IMR-90 (cell line): ENCODE data around the gene MEIS2. TPM values are rescaled to one million over a fixed set of nuclear protein-coding genes. Genes with fewer than 3 reads are reported as not detected.

Experiments
- ATAC-seq: fragments of 200-7000 bp; cut with Tn5 transposase; 2 replicates; pipeline ENCODE4 v1.9.1; 2020; ENCODE audit warnings: low read depth, mild to moderate bottlenecking, moderate library complexity
- BruUV-seq: library from RNA; stranded (reverse); fragments of 400-500 nt; replicated peaks from 2 replicates; lab custom pipeline; 2021; lab: Mats Ljungman, UMichigan
- CTCF ChIA-PET: fragments of 300-600 bp; formaldehyde crosslinking; extraction: SDS; loops from one replicate; lab custom pipeline; 2021; ENCODE audit warnings: antibody characterized with exemption; lab: Yijun Ruan, JAX
- POLR2A ChIA-PET: fragments of 300-600 bp; sonication (Branson Sonifier 250); formaldehyde crosslinking; loops from one replicate; lab custom pipeline; 2022; ENCODE audit warnings: antibody characterized with exemption; ENCODE audit not compliant: unreplicated experiment; lab: Charles Lee
- DNase-seq: peaks from one replicate; pipeline ENCODE4 v3.0.0; 2013
- H2AFZ ChIP-seq: replicated peaks from 2 replicates; pipeline ENCODE3; 2013; ENCODE audit warnings: low read length, mild to moderate bottlenecking; ENCODE audit not compliant: poor library complexity
- H2AK5ac ChIP-seq: 2 replicates; pipeline ENCODE4 v1.6.1; 2013; ENCODE audit warnings: low read depth, low read length, inconsistent platforms
- H2AK9ac ChIP-seq: replicated peaks from 2 replicates; pipeline ENCODE3; 2013; ENCODE audit warnings: mild to moderate bottlenecking, low read depth, low read length, moderate library complexity; ENCODE audit not compliant: poor library complexity
- H2BK120ac ChIP-seq: 2 replicates; pipeline ENCODE4 v1.6.1; 2013; ENCODE audit warnings: low read depth, low read length, inconsistent platforms
- H2BK15ac ChIP-seq: 3 replicates; pipeline ENCODE4 v1.6.1; 2013; ENCODE audit warnings: low read depth, low read length, inconsistent platforms
- H2BK20ac ChIP-seq: 2 replicates; pipeline ENCODE4 v1.6.1; 2013; ENCODE audit warnings: low read depth, mild to moderate bottlenecking, inconsistent platforms, low read length, moderate library complexity
- H2BK5ac ChIP-seq: 2 replicates; pipeline ENCODE4 v1.6.1; 2013; ENCODE audit warnings: mild to moderate bottlenecking, low read depth, low read length, inconsistent platforms; ENCODE audit not compliant: poor library complexity, severe bottlenecking
- H3K14ac ChIP-seq: replicated peaks from 2 replicates; pipeline ENCODE4 v1.6.1; 2013; ENCODE audit warnings: low read depth, low read length, inconsistent platforms
- H3K18ac ChIP-seq: 2 replicates; pipeline ENCODE4 v1.6.1; 2013; ENCODE audit warnings: low read depth, low read length, control low read depth
- H3K23ac ChIP-seq: 2 replicates; pipeline ENCODE4 v1.6.1; 2013; ENCODE audit warnings: low read depth, low read length, inconsistent platforms
- H3K27ac ChIP-seq: 2 replicates; pipeline ENCODE4 v1.5.1; 2013; ENCODE audit warnings: mild to moderate bottlenecking, control low read depth, low read length; ENCODE audit not compliant: insufficient read depth
- H3K27me3 ChIP-seq: 2 replicates; pipeline ENCODE4 v1.6.1; 2013; ENCODE audit warnings: low read length; ENCODE audit not compliant: control insufficient read depth, insufficient read depth
- H3K36me3 ChIP-seq: 2 replicates; pipeline ENCODE4 v1.6.1; 2013; ENCODE audit warnings: low read length, mixed read lengths; ENCODE audit not compliant: control insufficient read depth, insufficient read depth
- H3K4ac ChIP-seq: 2 replicates; pipeline ENCODE4 v1.6.1; 2013; ENCODE audit warnings: low read depth, low read length, inconsistent platforms
- H3K4me1 ChIP-seq: 2 replicates; pipeline ENCODE4 v1.6.1; 2013; ENCODE audit warnings: low read length, mixed read lengths; ENCODE audit not compliant: control insufficient read depth, insufficient read depth
- H3K4me2 ChIP-seq: 2 replicates; pipeline ENCODE4 v1.6.1; 2013; ENCODE audit warnings: low read depth, mild to moderate bottlenecking, control low read depth, low read length, moderate library complexity
- H3K4me3 ChIP-seq: 2 replicates; pipeline ENCODE4 v1.5.1; 2013; ENCODE audit warnings: low read depth, mild to moderate bottlenecking, control low read depth, low read length, moderate library complexity; ENCODE audit not compliant: insufficient read depth
- H3K56ac ChIP-seq: 2 replicates; pipeline ENCODE4 v1.6.1; 2013; ENCODE audit warnings: low read length, inconsistent platforms; ENCODE audit not compliant: insufficient read depth; ENCODE audit errors: extremely low read depth
- H3K79me1 ChIP-seq, 2 experiments: 2 replicates each; pipeline ENCODE4 v1.6.1; 2013; ENCODE audit warnings: low read length in 2 of 2, inconsistent platforms in 1 of 2, low read depth in 1 of 2
- H3K9ac ChIP-seq: 2 replicates; pipeline ENCODE4 v1.6.1; 2013; ENCODE audit warnings: low read depth, low read length, control low read depth
- H3K9me1 ChIP-seq: 2 replicates; pipeline ENCODE4 v1.6.1; 2013; ENCODE audit warnings: low read length, inconsistent platforms; ENCODE audit not compliant: insufficient read depth
- H3K9me3 ChIP-seq: 2 replicates; pipeline ENCODE4 v1.6.1; 2013; ENCODE audit warnings: low read length; ENCODE audit not compliant: control insufficient read depth, insufficient read depth
- H4K20me1 ChIP-seq: 2 replicates; pipeline ENCODE4 v1.6.1; 2013; ENCODE audit warnings: low read length, inconsistent platforms; ENCODE audit not compliant: insufficient read depth
- H4K5ac ChIP-seq: 2 replicates; pipeline ENCODE4 v1.6.1; 2013; ENCODE audit warnings: mild to moderate bottlenecking, low read depth, low read length, control low read depth
- H4K8ac ChIP-seq, 2 experiments: 2 replicates each; pipeline ENCODE4 v1.6.1; 2013; ENCODE audit warnings: low read depth in 2 of 2, low read length in 2 of 2, control low read depth in 1 of 2, inconsistent platforms in 1 of 2
- H4K91ac ChIP-seq: 2 replicates; pipeline ENCODE4 v1.6.1; 2013; ENCODE audit warnings: low read depth, low read length, inconsistent platforms; ENCODE audit not compliant: insufficient read depth
- BHLHE40 ChIP-seq: fragments of 150-350 bp; IDR thresholded peaks from 2 replicates; pipeline ENCODE4 v1.6.1; 2016; ENCODE audit warnings: mild to moderate bottlenecking, low read depth, low read length
- CEBPB ChIP-seq: IDR thresholded peaks from 2 replicates; pipeline ENCODE4 v1.6.1; 2012; ENCODE audit warnings: low read depth, low read length, improper control_type of control experiment
- CHD1 ChIP-seq: IDR thresholded peaks from 2 replicates; pipeline ENCODE4 v1.6.1; 2012; ENCODE audit warnings: low read depth, low read length, improper control_type of control experiment
- ELK1 ChIP-seq: fragments of 150-350 bp; IDR thresholded peaks from 2 replicates; pipeline ENCODE4 v1.6.1; 2016; ENCODE audit warnings: low read depth, mild to moderate bottlenecking, low read length, moderate library complexity, borderline replicate concordance
- FOS ChIP-seq: fragments of 150-350 bp; IDR thresholded peaks from 2 replicates; pipeline ENCODE4 v1.6.1; 2016; ENCODE audit warnings: low read depth, low read length
- MAFK ChIP-seq: IDR thresholded peaks from 2 replicates; pipeline ENCODE4 v1.6.1; 2012; ENCODE audit warnings: low read depth, low read length, improper control_type of control experiment
- MXI1 ChIP-seq: IDR thresholded peaks from 2 replicates; pipeline ENCODE4 v1.6.1; 2012; ENCODE audit warnings: low read depth, mild to moderate bottlenecking, low read length, moderate library complexity, borderline replicate concordance
- NFE2L2 ChIP-seq: fragments of 150-350 bp; IDR thresholded peaks from 2 replicates; pipeline ENCODE4 v1.6.1; 2016; ENCODE audit warnings: low read depth, mild to moderate bottlenecking, low read length
- POLR2A ChIP-seq: IDR thresholded peaks from 2 replicates; pipeline ENCODE4 v1.6.1; 2012; ENCODE audit warnings: mild to moderate bottlenecking, low read depth, low read length
- RAD21 ChIP-seq: IDR thresholded peaks from 2 replicates; pipeline ENCODE4 v1.6.1; 2012; ENCODE audit warnings: low read length, improper control_type of control experiment
- RCOR1 ChIP-seq: IDR thresholded peaks from 2 replicates; pipeline ENCODE4 v1.6.1; 2012; ENCODE audit warnings: mild to moderate bottlenecking, low read length, improper control_type of control experiment; ENCODE audit not compliant: insufficient replicate concordance
- WGBS, 2 experiments: methylation state at CpG; one replicate each; pipeline versions ENCODE4 v1.1.5 to v1.1.7; 2013; ENCODE audit warnings: missing lambda C conversion rate in 2 of 2; ENCODE audit not compliant: insufficient read length in 1 of 2; ENCODE audit errors: extremely low coverage in 2 of 2; 5-methylcytosine and 5-hydroxymethylcytosine counted together
- dilution Hi-C: fragments of 300-500 bp; cut with HindIII; formaldehyde crosslinking; loops from one replicate; pipeline ENCODE4 v1.14.3; 2018; ENCODE audit warnings: low sequenced_read_pairs; ENCODE audit not compliant: unreplicated experiment
- in situ Hi-C: fragments of 300-500 bp; cut with MboI; formaldehyde crosslinking; loops from 3 replicates; pipeline ENCODE4 v1.14.3; 2019; ENCODE audit warnings: low sequenced_read_pairs, inconsistent platforms, mixed read lengths
- intact Hi-C: fragments of 100-400 bp; cut with micrococcal nuclease; formaldehyde crosslinking; loops from 2 replicates; pipeline ENCODE4 v1.10.0; 2022
- polyA plus RNA-seq, 3 experiments: library from polyadenylated mRNA; depleted of rRNA; stranded (reverse); fragments of >200 nt; gene quantifications; 2 replicates each; pipeline ENCODE4 v1.2.3, GENCODE V29; 2012; ENCODE audit warnings: low replicate concordance in 1 of 3
- total RNA-seq: library from RNA; depleted of rRNA; stranded (reverse); fragments of >200 nt; gene quantifications from 2 replicates; pipeline ENCODE4 v1.2.3, GENCODE V29; 2012

MEIS2 gene
- total and polyA plus RNA-seq, 2 of the 4 experiments (the other 2 are of a cell fraction): 70.1 to 71.3 TPM

GRCh38 chr15:37107744-37108380 is 7.5 kb upstream of the MEIS2 start:
- Histone ChIP-seq H2BK120ac (no peak overlapping the region), H3K4me3 (no peak overlapping the region), H3K4me2 (no peak overlapping the region), H2BK15ac (no peak overlapping the region), H3K79me1 (peaks cover 0 to 20% of the 10 kb centered on the region in 2 experiments; a peak in 3 of 4 replicates), H2BK5ac (no peak overlapping the region), H2AK5ac (no peak overlapping the region), H4K20me1 (no peaks in the 10 kb centered on the region), H3K14ac (no peak overlapping the region), H3K27me3 (no peaks in the 10 kb centered on the region; the same call in 1 of the 2 replicates), H4K5ac (no peak overlapping the region), H4K91ac (no peak overlapping the region), H3K9ac (no peak overlapping the region), H3K4ac (no peak overlapping the region), H3K56ac (no peak overlapping the region), H3K18ac (no peak overlapping the region), H3K23ac (no peak overlapping the region), H2AFZ (no peak overlapping the region), H2BK20ac (no peak overlapping the region), H3K4me1 (peaks cover 2% of the 10 kb centered on the region; the same call in 1 of the 2 replicates), H4K8ac (no peak overlapping the region), H2AK9ac (no peak overlapping the region), H3K9me1 (no peaks in the 10 kb centered on the region), H3K36me3 (no peaks in the 10 kb centered on the region), H3K9me3 (no peaks in the 10 kb centered on the region), H3K27ac (no peak overlapping the region)
- 75% methylated on average over 1 of the region's 10 CpGs; no CpG with 5 or more reads in 1 of the 2 experiments for WGBS, 2 experiments
- DNase-seq: no peak
- POLR2A ChIA-PET: no interaction called here
- dilution Hi-C loops (no loop called here), in situ Hi-C loops (no loop called here), intact Hi-C loops (loop anchor here (10.0 kb wide), 3 partner anchors 603 to 1583 kb away; no protein-coding TSS in a partner anchor)
- no TSS peak for BruUV-seq
- TF ChIP-seq BHLHE40 (no peak), FOS (no peak), POLR2A (no peak), MAFK (no peak), ELK1 (no peak), RCOR1 (no peak), CHD1 (no peak), NFE2L2 (no peak), MXI1 (no peak), CEBPB (no peak), RAD21 (no peak)
- CTCF ChIA-PET: no interaction called here
- no peak for ATAC-seq
